NCI-H82 treated with DMSO at 0.1 percent for 48 hours (cell line): ENCODE results near the gene FNDC3B.

Experiments
- DNase-seq: peaks from one replicate; lab custom pipeline; 2025; ENCODE audit not compliant: unreplicated experiment; lab: John Stamatoyannopoulos, UW

FNDC3B gene

DNA sequence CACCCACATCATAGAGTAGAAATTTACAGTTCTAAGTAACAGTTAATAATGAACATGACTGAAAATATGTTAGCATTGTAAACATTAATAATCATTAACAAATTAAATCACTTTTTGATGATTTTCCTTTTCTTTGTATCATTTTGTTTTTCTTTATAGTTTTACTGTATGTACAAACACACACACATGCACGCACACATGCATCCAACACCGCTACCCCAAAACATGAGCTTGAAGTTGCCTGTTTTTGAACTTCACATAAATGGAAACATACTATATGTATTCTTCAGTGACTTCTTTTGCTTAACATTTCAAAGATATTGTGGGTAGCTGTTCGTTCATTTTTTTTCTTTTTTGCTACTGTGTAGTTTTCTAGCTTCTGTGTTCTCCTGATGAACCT, 123.9 kb downstream of the FNDC3B start:
- no peak for DNase-seq

DNA sequence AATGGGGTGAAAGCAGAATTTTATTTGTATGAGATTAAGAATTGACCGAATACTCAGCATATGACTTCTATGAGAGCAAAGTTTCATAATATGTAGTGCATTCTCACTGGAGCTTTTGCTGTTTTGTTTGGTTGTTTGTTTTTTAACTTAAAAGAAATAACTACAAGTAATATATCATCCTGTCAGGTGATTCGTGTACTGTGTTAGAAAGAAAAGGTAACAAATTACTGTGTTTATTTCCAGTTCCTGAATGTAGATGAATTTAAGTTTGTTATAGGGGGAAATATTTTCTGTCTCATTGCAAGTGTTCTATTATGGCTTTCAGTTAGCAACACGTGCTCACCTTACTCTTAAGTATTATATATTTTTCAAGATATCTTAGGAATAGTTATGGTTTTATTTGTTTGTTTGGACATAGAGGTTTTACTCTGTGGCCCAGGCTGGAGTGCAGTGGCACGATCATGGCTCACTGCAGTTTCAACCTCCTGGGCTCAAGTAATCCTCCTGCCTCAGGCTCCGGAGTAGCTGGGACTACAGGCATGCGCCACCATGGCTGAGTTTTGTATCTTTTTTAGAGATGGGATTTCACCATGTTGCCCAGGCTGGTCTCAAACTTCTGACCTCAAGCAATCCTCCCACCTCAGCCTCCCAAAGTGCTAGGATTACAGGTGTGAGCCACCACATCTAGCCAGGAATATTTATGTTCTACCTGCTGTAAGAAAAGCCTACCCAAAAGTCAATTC, 125.4 kb downstream of the FNDC3B start:
- DNase-seq: no peak

DNA sequence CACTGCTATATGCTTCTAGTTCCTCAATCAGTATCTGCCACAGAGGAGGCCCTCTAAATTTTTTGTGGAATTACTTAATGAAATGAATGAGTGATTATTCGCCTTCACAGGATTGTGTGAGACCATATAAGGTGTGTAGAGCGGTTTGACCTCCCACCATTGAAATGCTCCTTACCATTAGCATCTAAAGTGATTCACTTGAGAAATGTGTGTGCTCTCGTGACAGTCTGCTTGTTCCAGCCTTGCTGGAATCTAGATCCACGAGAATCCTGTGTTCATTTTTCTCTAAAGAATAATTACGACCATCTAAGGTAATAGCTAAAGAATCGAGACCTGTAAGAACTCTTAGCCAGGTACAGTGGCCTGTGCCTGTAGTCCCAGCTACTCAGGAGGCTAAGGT, 126.9 kb downstream of the FNDC3B start:
- no peak for DNase-seq

DNA sequence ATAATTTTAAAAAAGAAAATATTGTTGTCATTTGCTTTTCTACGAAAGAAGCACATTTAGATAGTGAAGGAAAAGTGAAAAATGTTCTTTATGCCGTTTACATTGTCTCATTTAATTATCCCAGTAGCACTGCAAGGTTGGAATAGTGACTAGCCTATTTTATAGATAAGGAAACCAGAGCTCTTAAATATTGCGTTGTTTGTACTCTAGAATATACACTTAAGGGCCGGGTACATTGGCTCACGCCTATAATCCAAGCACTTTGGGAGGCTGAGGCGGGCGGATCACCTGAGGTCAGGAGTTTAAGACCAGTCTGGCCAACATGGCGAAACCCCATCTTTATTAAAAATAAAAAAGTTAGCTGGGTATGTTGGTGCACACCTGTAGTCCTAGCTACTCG, 127.5 kb downstream of the FNDC3B start:
- no peak for DNase-seq

DNA sequence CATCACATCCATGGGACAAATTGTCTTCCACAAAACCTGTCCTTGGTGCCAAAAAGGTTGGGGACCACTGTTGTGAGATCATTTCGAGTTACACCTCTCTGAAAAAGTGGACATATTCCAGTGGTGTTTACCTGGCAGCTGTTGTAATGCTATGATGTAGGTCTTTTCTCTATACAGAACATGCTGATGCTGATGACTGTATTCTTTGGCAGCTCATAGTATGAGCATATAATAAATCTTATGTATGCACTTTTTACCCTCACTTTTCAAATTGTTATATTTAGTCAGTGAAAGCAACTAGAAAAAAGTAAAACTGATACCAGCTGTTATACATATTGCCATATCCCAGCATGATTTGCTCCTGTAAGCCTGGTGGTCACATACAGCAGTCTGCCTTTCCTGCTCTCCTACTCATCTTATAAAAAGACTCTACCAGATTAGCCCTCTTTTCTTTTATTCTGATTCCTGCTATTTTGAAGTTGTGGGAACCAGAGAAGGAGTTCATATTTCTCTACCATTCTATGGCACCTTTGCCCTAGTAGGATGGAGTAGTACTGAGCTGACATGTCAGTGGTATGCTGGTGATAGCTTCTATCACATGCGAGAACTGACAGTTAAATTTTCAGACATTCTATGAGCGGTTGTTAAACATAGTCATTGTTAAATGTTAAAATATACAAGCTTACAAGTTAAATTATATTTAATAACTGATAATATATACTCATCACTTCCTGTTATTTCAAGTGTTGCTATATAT, 128.7 kb downstream of the FNDC3B start:
- no peak for DNase-seq

DNA sequence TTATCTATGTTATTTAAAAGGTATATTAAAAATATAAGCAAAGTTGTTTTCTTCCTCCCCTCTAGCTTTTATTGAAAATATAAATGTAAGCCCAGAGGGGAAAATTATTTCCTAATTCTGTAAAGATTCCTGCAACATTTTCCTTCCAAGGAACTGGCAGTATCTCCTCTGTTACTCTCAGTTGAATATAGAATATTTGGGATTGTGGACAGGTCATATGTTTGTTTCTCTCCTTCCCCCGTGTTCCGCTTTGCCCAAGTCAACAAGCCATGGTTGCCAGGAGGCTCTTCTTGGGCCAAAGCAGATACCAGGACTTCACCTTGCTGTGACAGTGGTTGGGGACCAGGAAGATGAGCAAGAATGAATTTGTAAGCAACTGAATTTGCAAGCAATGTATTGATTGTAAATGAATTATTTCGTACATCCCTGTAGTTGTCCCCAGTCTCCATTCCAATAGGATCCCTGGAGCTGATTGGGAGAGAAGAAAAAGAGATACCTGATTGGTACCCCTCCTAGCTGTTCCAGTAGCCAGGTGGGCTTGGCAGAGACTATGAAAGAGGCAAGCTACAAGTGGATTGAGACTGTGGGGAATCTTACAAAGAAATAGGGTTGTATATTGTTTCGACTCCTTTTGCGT, 130.8 kb downstream of the FNDC3B start:
- no peak for DNase-seq

DNA sequence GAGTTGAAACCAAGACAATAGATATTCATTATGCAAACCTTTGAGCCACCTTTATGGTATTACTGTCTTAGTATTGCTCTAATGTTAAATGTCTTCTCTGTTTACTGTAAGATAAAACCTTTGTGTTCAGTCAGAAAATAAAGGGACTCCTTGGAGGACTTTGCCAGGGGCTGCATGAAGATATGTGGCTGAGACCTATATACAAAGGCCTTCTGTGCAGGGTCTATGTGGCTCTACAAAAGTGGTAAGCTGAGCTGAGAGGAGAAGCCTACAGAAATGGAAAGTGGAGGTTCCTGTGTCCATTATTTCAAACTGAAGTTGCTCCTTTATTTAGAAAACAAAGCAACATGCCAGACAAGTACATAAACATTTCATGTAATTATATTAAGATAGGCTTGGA, 131.5 kb downstream of the FNDC3B start:
- DNase-seq: no peak

DNA sequence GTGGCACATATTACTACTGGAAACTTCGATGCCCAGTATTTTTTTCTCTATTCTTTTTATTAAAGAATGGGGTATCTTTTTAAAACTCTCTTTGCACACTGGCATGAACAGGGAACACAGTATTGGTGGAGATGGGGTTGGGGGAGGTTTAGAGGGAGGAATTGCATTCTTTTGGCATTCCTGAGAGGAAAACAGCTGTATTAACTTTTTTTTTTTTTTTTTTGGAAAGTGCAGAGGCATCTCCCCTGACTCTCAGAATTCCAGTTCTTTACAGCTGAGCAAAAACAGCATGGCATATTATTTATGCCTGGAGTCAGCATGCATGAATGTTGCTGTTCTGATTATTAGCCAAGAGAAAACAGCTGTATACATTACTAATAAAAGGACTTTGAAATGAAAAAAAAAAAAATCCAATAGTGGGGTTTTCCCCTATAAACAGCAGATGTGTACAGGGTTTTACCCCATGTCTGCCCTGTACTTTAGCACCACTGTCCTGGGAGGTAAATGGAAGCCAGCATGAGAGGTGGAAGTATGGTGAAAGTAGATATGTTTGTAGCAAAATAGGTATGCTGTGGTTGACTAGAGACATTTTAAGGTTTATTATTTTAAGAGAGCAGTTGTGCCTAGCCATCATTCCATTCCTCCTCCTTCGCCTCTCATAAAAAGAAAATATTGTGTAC, 132.2 kb downstream of the FNDC3B start:
- DNase-seq: no peak

DNA sequence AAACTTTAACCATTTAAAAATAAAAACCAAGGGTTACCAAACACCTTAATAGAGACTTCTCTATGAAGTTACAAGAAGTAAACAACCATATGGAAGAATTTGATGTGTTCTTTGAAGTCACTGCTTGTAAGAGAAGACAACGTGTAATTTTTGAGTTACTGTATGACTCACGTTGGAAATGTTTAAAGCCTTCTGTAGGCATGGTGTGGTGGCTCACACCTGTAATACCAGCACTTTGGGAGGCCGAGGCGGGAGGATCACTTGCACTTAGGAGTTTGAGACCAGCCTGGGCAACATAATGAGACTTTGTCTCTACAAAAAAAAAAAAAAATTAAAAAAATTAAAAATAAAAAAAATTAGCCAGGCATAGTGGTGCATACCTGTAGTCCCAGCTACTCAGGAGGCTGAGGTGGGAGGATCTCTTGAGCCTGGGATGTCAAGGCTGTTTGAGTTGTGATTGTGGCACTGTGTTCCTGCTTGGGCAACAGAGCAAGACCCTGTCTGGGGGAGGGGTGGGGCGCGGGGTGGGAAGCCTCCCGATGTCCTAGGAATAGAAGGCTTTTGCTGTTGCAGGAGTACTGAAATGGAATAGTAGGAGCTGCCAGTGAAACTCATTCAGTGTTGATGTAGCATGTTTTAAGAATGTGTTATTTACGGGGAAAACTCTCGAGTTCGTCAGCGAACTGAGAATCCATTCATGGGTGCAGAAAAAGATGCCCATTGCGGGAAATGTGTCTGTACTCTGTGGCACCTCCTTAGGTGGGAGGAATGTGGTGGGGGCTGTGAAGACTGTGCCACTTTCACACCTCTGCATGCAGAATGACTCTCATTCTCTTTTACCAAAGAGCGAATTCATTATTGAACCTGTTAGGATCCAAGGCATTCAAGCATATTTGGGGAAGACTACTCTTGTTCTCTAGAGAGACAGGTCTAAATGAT, 134.2 kb downstream of the FNDC3B start:
- DNase-seq: no peak

DNA sequence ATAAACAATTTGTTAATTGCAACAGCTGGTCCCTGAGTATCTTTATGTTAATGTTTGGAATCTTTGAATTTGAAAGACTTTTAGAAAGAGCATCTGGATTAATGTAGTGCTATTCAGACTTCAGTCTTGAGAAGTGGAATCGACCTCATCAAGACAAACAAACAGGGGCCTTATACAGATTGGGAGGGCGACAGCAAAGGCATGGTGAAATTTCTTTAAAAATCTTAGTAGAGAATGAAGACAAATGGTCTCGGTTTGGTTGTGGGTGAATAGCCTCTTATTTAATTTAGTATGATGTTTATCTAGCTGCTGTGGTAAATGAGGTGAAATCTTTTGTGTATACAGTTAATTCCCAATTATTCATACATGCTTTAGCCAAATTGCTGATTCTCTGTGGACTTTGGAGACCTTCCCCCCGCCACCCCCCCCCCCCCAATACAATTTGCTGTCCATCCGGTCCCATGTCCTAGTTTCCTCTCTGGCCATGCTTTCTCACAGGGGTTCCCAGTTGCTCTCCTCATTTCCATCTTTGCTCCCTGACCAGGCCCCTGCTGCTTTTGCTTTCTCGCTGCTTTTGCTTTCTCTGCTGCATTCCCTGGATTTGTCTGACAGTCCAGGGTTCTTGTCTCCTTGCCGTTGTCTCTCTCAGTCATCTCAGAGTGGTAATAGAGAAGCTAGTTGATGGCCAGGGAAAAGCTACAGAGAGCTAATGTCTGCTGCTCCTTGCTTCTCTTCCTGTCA, 135.3 kb downstream of the FNDC3B start:
- no peak for DNase-seq

DNA sequence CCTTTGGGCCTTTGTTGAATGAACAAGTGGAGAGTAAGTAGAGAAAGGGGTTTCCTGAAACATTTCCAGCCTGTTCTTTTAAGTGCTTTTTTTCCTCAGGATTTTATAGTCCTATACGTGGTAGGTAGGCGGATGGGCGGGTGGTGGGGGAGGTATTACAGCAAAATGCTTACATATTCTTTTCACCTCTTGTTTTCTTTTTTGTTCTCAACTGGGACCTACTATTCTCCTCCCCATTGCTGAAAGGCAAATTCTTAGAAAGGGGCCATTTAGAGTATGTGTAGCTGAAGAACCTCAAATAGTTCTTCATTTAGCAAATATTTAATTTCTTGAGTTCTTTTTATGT, 135.8 kb downstream of the FNDC3B start:
- DNase-seq: no peak

DNA sequence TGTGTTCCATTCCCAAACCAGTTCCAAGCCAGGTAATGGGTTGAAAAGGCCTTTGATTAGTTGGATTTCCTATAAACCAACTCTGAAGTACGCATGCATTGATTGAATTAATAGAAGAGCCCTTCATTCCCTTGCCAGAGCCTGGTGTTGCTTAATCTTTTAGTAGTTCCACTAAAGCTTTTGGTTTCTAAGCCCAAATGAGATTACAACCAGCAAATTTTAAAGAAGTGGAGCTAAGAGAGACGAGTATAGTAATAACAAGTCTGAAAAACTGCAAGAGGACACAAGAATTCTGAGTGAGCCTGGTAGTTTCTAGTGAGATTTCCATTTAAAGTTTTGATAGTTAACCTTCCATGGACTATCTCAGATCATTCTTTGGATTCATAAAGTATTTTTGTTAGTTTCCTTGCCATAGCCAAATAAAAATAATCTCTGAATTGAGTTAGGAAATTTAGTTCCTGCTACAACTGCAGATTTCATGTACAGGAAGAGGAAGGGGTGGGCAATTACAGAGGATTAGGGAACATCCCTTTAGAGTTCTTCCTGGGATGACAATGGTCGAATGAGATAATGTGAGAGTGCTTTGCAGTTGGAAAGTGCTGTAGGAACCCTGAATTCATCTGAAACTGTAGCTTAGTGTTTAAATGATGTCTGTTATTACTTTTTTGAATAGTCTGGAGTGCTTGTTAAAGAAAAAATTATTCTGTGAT, 136.8 kb downstream of the FNDC3B start:
- peak; percentile 54 for DNase-seq

DNA sequence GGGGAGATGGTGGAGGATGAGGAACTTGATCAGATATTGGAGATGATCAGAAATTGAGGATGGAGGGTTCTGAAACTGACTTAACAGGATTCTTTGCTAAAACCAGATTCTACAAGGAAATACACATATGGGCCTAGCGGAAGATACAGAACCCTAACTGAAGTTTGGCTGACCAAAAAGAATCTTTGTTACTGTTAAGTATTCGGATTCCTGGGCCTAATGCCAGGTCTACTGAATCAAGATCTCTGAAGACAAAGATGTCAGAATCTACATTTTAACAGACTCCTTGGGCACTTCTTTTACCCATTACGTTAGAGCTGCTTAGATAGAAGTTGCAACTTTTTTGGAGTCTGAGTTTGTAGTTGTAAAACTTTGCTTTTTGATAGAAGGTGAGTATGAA, 137.7 kb downstream of the FNDC3B start:
- no peak for DNase-seq

DNA sequence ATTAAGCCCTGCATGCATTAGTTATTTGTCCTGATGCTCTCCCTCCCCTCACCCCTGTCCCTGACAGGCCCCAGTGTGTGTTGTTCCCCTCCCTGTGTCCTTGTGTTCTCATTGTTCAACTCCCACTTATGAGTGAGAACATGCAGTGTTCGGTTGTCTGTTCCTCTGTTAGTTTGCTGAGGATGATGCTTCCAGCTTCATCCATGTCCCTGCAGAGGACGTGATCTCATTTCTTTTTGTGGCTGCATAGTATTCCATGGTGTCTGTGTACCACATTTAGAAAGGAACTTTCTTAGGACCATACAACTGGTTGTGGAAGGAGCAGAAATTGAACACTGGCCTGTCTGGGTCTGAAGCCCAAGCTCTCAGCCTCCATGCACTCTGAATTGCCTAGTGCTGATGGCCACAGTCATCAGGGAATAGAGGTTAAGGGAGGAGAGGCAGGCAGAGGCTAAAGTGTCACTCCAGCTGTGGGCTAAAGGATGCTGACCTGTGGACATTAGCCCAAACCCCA, 138.5 kb downstream of the FNDC3B start:
- no peak for DNase-seq

DNA sequence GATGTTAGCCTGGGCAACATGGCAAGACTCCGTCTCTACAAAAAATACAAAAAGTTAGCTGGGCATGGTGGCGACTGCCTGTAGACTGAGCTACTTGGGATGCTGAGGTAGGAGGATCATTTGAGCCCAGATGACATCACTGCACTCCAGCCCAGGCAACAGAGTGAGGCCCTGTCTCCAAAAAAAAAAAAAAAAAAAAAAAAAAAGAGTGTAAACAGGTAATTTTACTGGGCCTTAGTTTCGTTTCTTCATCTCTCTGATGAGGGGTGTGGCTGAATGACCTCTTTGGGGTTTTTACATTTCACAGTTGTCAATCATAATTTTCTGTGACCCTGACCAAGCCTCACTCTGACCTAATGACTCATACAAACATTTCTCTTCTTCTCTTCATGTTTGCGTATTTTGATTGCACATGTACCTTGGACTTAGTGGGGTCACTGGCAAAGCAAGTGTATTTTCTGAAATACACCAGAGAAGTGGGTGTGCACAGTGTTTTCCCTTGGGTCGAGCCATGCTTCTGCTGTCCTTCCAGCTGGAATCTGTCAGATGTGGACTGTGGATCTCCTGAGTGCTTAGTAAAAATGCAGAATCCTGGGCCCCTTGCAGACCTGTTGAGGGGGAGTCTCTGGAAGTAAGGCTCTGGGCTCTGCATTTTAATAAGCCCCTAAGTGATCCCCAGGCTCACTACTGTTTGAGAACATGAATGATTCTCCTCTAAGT, 140.5 kb downstream of the FNDC3B start:
- no peak for DNase-seq

DNA sequence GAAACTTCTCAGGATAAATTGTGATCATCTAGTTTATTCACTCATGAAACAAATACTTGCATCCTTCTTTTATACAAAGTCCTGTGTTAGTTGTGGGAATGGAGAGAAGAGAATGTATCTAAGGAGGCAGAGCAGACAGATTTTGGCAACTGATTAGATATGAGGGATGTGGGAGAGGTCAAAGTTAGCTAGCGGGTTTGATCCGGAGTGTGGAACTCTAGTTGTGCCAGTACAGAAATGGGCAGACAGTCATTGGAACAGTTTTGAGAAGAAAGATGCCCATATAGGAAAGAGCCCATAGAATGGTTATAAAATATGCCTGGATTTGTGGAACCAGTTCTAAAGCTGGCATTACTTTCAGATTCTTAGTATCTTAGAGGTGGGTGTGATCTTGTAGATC, 141.1 kb downstream of the FNDC3B start:
- no peak for DNase-seq

DNA sequence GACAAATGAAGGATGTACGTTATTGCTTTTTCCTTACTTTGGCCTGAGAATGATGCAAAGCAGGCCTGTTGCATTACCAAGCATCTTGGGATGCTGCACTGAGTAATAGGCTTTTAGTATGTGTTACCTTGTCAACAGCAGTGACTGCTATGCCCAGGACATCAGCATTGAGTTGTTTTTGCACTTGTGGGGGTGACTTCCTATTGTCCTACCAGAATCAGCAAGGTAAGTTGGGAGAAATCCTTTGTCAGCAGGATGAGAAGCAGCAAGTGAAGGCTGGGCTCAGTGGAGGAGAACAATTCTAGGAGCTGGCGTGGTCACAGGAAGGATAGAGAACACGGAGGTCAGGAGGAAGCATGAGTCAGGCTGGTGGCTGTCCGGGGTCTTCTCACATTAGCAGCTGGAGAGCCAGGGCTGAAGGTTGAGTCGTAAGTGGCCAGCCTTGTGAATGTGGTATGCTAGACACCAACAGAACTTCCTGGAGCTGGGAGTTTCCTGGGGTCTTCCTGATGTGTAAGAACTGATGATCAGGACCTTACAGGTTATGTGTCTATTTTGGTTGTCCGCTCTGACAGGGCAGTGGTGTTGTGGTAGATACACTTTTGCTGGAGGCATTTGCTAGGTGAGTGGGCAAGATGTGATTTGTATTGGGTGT, 142.7 kb downstream of the FNDC3B start:
- DNase-seq: no peak

DNA sequence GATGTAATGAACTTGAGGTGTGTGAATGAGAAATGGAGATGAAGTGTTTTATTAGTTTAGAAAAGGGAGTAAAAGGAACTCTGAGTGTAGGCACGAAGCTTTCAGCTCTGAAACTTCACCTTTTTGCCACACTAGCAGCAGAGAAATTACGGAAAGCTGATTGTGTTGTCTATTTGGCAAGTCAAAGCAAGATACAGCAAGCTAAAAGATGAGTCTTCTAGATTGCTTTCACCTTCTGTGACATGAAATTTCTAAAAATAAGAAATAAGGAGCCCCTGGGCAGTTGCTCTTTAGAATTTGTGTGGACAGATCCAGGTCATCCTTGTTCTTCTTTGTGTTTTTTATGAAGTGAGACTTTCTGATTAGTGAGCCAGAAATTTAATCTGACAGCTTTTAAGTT, 143.4 kb downstream of the FNDC3B start:
- DNase-seq: no peak
